ENCODE results near the gene CGA.

- TF ChIP-seq POLR2A (IDR thresholded peaks at IDR 0.05) (no peak), CTCF (IDR thresholded peaks at IDR 0.05) (no peak)
Observed at GRCh38 chr6:87105823-87106222, 10.9 kb upstream of the CGA start.

Data from right lobe of liver (tissue), 4 donors.